GM23338 (cell line): ENCODE data around the gene GAS1. TPM values are rescaled to one million over a fixed set of nuclear protein-coding genes. Genes with fewer than 3 reads are reported as not detected.

ENCODE experiments used
- ATAC-seq: fragments of 200-7000 bp; cut with Tn5 transposase; 3 replicates; pipeline ENCODE4 v1.9.1; 2020
- DNase-seq: peaks from one replicate; pipeline ENCODE4 v3.0.0-alpha.2; 2015; ENCODE audit warnings: low spot score
- H2AFZ ChIP-seq: fragments of 200-600 bp; sonication (generic); 2 replicates; pipeline ENCODE4 v1.8.0; 2016; ENCODE audit warnings: antibody characterized with exemption, mild to moderate bottlenecking, moderate library complexity
- H3F3A ChIP-seq: fragments of 200-600 bp; sonication (generic); replicated peaks from 2 replicates; pipeline ENCODE4 v1.8.0; 2017; ENCODE audit warnings: antibody characterized with exemption, mixed run types, low read depth
- H3K27ac ChIP-seq: fragments of 200-600 bp; sonication (generic); 2 replicates; pipeline ENCODE4 v1.6.1; 2016; ENCODE audit warnings: low read depth
- H3K27me3 ChIP-seq: fragments of 200-600 bp; sonication (generic); 2 replicates; pipeline ENCODE4 v1.8.0; 2016; ENCODE audit warnings: mild to moderate bottlenecking, mixed run types, moderate library complexity; ENCODE audit not compliant: insufficient read depth
- H3K36me3 ChIP-seq: fragments of 200-600 bp; sonication (generic); 2 replicates; pipeline ENCODE4 v1.8.0; 2016; ENCODE audit warnings: mild to moderate bottlenecking; ENCODE audit not compliant: insufficient read depth
- H3K4me1 ChIP-seq: fragments of 200-600 bp; sonication (generic); 2 replicates; pipeline ENCODE4 v1.8.0; 2016; ENCODE audit warnings: mild to moderate bottlenecking, moderate library complexity; ENCODE audit not compliant: insufficient read depth
- H3K4me2 ChIP-seq: fragments of 200-600 bp; sonication (generic); 2 replicates; pipeline ENCODE4 v1.7.1; 2017; ENCODE audit warnings: mixed run types
- H3K4me3 ChIP-seq: fragments of 200-600 bp; sonication (generic); 2 replicates; pipeline ENCODE4 v1.6.1; 2016; ENCODE audit warnings: mixed run types
- H3K79me2 ChIP-seq: fragments of 200-600 bp; sonication (generic); replicated peaks from 2 replicates; pipeline ENCODE4 v1.8.0; 2017; ENCODE audit warnings: mild to moderate bottlenecking; ENCODE audit not compliant: insufficient read depth
- H3K9me2 ChIP-seq: fragments of 200-600 bp; sonication (generic); 2 replicates; pipeline ENCODE4 v1.8.0; 2017; ENCODE audit not compliant: insufficient read depth
- H4K20me1 ChIP-seq: fragments of 200-600 bp; sonication (generic); replicated peaks from 2 replicates; pipeline ENCODE4 v1.8.0; 2017; ENCODE audit warnings: mild to moderate bottlenecking; ENCODE audit not compliant: insufficient read depth
- H3K27ac Mint-ChIP-seq: 2 replicates; pipeline ENCODE4 v1.8.0; 2020; ENCODE audit warnings: inconsistent platforms, mild to moderate bottlenecking, moderate library complexity, mixed read lengths
- H3K27me3 Mint-ChIP-seq: 3 replicates; pipeline ENCODE4 v1.8.0; 2022; ENCODE audit warnings: low read depth, mild to moderate bottlenecking, moderate library complexity, mixed read lengths, inconsistent platforms; ENCODE audit not compliant: insufficient read depth, poor library complexity
- H3K36me3 Mint-ChIP-seq: 3 replicates; pipeline ENCODE4 v1.8.0; 2021; ENCODE audit warnings: low read depth, mild to moderate bottlenecking, inconsistent platforms, moderate library complexity, mixed read lengths
- H3K4me1 Mint-ChIP-seq: 3 replicates; pipeline ENCODE4 v1.8.0; 2020; ENCODE audit warnings: mild to moderate bottlenecking, inconsistent platforms, mixed read lengths
- H3K4me3 Mint-ChIP-seq: 3 replicates; pipeline ENCODE4 v1.8.0; 2021; ENCODE audit warnings: moderate library complexity, mild to moderate bottlenecking, inconsistent platforms, mixed read lengths
- H3K9me3 Mint-ChIP-seq: 3 replicates; pipeline ENCODE4 v1.8.0; 2020; ENCODE audit warnings: moderate library complexity, mild to moderate bottlenecking, inconsistent platforms, mixed read lengths
- CREB1 ChIP-seq: fragments of 250-450 bp; sonication (Bioruptor Pico); IDR thresholded peaks from 2 replicates; pipeline ENCODE4 v1.5.0; 2020; ENCODE audit warnings: low read depth, mild to moderate bottlenecking, moderate library complexity
- ETS1 ChIP-seq: IDR thresholded peaks from 2 replicates; pipeline ENCODE4 v1.6.1; 2016; ENCODE audit warnings: antibody characterized with exemption
- EZH2 ChIP-seq: fragments of 200-600 bp; sonication (generic); IDR thresholded peaks from one replicate; pipeline ENCODE4 v1.8.0; 2017; ENCODE audit warnings: antibody characterized with exemption, mild to moderate bottlenecking, low read depth; ENCODE audit not compliant: unreplicated experiment
- EZH2phosphoT487 ChIP-seq: fragments of 200-600 bp; sonication (generic); IDR thresholded peaks from one replicate; pipeline ENCODE4 v1.8.1; 2018; ENCODE audit warnings: antibody characterized with exemption; ENCODE audit not compliant: unreplicated experiment
- JUNB ChIP-seq: IDR thresholded peaks from one replicate; pipeline ENCODE4 v1.6.1; 2016; ENCODE audit warnings: antibody characterized with exemption; ENCODE audit not compliant: unreplicated experiment
- NANOG ChIP-seq: IDR thresholded peaks from 2 replicates; pipeline ENCODE4 v1.6.1; 2016; ENCODE audit warnings: antibody characterized with exemption, borderline replicate concordance
- POLR2AphosphoS5 ChIP-seq: IDR thresholded peaks from 2 replicates; pipeline ENCODE4 v1.6.1; 2016; ENCODE audit warnings: antibody characterized with exemption, low read depth
- REST ChIP-seq: IDR thresholded peaks from one replicate; pipeline ENCODE4 v1.6.1; 2018; ENCODE audit warnings: antibody characterized with exemption; ENCODE audit not compliant: unreplicated experiment
- STAT1 ChIP-seq: IDR thresholded peaks from one replicate; pipeline ENCODE4 v1.6.1; 2016; ENCODE audit warnings: antibody characterized with exemption; ENCODE audit not compliant: unreplicated experiment
- ZNF114 ChIP-seq: fragments of 250-450 bp; sonication (Bioruptor Pico); IDR thresholded peaks from 2 replicates; pipeline ENCODE4 v1.5.0; 2020; ENCODE audit warnings: mild to moderate bottlenecking, moderate library complexity
- ZNF331 ChIP-seq: fragments of 250-450 bp; sonication (Bioruptor Pico); IDR thresholded peaks from 2 replicates; pipeline ENCODE4 v1.5.0; 2020; ENCODE audit warnings: low read depth, mild to moderate bottlenecking, moderate library complexity
- ZNF462 ChIP-seq: fragments of 250-450 bp; sonication (Bioruptor Pico); IDR thresholded peaks from 2 replicates; pipeline ENCODE4 v1.5.0; 2020; ENCODE audit warnings: mild to moderate bottlenecking, moderate library complexity
- polyA plus RNA-seq: library from polyadenylated mRNA; unstranded; fragments of >200 nt; fragmentation: Nextera tagmentation; extraction: Ambion mirVana; gene quantifications from 2 replicates; pipeline ENCODE4 v1.2.1, GENCODE V29; 2016
- total RNA-seq: library from RNA; depleted of rRNA; stranded (reverse); fragments of >200 nt; shearing (Covaris generic); gene quantifications from 2 replicates; pipeline ENCODE4 v1.2.3, GENCODE V29; 2014
- TF ChIP-seq, protein P1 (sequence below), 2 experiments: fragments of 200-600 bp in 1 of 2; sonication (generic) in 1 of 2; conservative IDR thresholded peaks; 2 replicates each; pipeline versions ENCODE4 v1.5.1 to v1.6.1; 2016 to 2017; ENCODE audit warnings: antibody characterized with exemption in 2 of 2, low read depth in 2 of 2, mild to moderate bottlenecking in 2 of 2, moderate library complexity in 1 of 2

Gene GAS1
- total and polyA plus RNA-seq, 2 experiments from 2014 or later = 1.4 to 7.7 TPM

DNA sequence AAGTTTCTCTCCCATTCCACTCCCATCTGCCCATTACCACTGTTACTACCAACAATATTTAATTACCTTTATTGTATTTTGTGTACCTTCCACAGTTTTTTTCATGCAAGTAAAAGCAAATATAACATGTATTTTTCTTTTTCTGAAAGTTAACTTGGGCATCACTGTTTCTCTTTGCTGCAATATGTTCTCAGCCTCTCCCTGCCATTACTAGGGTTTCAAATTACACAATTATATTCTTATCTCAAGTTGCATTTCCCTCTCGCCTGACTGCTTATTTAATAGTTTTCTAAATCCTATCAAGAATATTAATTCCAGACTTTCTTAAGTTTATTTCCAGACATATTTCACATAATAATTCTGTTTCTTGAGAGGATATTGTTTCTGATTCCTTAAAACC lies 46.9 kb upstream of the GAS1 start:
- Histone ChIP-seq H3K4me2 (no peak overlapping the region), H3K79me2 (no peaks in the 10 kb centered on the region), H3K27me3 (no peaks in the 10 kb centered on the region), H3K36me3 (no peaks in the 10 kb centered on the region), H3K4me3 (no peak overlapping the region), H3K27ac (no peak overlapping the region), H3F3A (no peaks in the 10 kb centered on the region), H4K20me1 (no peaks in the 10 kb centered on the region), H3K9me2 (no peaks in the 10 kb centered on the region), H3K4me1 (no peaks in the 10 kb centered on the region), H2AFZ (no peak overlapping the region)
- Mint-ChIP-seq H3K27ac (no peak overlapping the region), H3K9me3 (no peaks in the 10 kb centered on the region), H3K36me3 (no peaks in the 10 kb centered on the region), H3K4me3 (no peak overlapping the region), H3K27me3 (peaks cover 1% of the 10 kb centered on the region), H3K4me1 (no peaks in the 10 kb centered on the region)
- TF ChIP-seq JUNB (no peak), ZNF114 (CRISPR knock-in tag) (no peak), ZNF331 (CRISPR knock-in tag) (no peak), EZH2phosphoT487 (no peak), STAT1 (no peak), EZH2 (no peak), POLR2AphosphoS5 (no peak), CREB1 (CRISPR knock-in tag) (no peak), ETS1 (no peak), REST (no peak), NANOG (no peak), ZNF462 (CRISPR knock-in tag) (no peak)
- TF ChIP-seq, protein P1, sequence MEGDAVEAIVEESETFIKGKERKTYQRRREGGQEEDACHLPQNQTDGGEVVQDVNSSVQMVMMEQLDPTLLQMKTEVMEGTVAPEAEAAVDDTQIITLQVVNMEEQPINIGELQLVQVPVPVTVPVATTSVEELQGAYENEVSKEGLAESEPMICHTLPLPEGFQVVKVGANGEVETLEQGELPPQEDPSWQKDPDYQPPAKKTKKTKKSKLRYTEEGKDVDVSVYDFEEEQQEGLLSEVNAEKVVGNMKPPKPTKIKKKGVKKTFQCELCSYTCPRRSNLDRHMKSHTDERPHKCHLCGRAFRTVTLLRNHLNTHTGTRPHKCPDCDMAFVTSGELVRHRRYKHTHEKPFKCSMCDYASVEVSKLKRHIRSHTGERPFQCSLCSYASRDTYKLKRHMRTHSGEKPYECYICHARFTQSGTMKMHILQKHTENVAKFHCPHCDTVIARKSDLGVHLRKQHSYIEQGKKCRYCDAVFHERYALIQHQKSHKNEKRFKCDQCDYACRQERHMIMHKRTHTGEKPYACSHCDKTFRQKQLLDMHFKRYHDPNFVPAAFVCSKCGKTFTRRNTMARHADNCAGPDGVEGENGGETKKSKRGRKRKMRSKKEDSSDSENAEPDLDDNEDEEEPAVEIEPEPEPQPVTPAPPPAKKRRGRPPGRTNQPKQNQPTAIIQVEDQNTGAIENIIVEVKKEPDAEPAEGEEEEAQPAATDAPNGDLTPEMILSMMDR (conservative IDR thresholded peaks at IDR 0.05; ENCODE audit: low read depth in 2 of 2) = no peak
- DNase-seq (no peak), ATAC-seq (no peak)
